ENCODE results near the gene KRTAP12-2.

DNA sequence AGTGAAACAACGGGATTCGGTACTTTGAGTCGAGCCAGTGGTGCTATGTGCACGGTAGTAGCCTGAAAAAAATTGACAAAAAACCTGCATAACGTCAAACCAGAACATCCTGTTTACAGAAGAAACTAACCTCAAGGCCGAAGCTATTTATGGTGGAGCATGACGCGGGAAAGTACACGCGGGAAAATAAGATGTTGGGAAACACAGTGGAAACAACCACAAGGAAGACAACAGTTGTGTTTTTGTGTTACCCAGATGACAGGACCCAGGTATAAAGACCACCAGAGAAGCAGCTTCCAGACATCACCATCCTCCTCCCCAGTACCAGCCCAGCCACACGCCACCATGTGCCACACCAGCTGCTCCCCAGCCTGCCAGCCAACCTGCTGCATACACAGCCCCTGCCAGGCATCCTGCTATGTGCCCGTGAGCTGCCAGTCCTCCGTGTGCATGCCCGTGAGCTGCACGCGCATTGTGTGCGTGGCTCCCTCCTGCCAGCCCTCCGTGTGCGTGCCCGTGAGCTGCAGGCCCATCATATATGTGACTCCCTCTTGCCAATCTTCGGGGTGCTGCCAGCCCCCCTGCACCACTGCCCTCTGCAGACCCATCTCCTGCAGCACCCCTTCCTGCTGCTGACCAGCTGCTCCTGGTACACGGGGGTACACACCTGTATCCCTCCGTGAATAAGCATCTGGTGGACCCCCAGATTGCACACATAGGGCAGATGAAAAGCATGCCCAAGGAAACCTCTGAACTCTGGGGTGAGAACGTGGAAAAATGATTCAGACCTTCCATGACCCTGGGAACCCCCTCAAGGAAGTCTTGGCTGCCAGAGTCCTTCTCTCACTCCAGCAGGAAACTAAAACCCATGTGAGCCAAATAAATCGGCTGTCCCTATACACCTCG, 8.8 kb downstream of the KRTAP12-2 start, which contains the start of gene KRTAP12-3:
- TF ChIP-seq, protein P1, sequence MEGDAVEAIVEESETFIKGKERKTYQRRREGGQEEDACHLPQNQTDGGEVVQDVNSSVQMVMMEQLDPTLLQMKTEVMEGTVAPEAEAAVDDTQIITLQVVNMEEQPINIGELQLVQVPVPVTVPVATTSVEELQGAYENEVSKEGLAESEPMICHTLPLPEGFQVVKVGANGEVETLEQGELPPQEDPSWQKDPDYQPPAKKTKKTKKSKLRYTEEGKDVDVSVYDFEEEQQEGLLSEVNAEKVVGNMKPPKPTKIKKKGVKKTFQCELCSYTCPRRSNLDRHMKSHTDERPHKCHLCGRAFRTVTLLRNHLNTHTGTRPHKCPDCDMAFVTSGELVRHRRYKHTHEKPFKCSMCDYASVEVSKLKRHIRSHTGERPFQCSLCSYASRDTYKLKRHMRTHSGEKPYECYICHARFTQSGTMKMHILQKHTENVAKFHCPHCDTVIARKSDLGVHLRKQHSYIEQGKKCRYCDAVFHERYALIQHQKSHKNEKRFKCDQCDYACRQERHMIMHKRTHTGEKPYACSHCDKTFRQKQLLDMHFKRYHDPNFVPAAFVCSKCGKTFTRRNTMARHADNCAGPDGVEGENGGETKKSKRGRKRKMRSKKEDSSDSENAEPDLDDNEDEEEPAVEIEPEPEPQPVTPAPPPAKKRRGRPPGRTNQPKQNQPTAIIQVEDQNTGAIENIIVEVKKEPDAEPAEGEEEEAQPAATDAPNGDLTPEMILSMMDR (IDR thresholded peaks at IDR 0.05), result no peak
- no peak for TF ChIP-seq POLR2A (IDR thresholded peaks at IDR 0.05)
